GM19395 (cell line): ENCODE results near the gene WWOX.
"Not testable (repeated sequence)": the region's sequence is repeated elsewhere in the genome, so short reads cannot be mapped to it uniquely, and the experiment has no call there.

ENCODE experiments used
- ATAC-seq: cut with Tn5 transposase; IDR thresholded peaks from one replicate; pipeline ENCODE4 v1.9.1; 2021; ENCODE audit warnings: mild to moderate bottlenecking, moderate library complexity; ENCODE audit not compliant: unreplicated experiment

Gene WWOX

DNA sequence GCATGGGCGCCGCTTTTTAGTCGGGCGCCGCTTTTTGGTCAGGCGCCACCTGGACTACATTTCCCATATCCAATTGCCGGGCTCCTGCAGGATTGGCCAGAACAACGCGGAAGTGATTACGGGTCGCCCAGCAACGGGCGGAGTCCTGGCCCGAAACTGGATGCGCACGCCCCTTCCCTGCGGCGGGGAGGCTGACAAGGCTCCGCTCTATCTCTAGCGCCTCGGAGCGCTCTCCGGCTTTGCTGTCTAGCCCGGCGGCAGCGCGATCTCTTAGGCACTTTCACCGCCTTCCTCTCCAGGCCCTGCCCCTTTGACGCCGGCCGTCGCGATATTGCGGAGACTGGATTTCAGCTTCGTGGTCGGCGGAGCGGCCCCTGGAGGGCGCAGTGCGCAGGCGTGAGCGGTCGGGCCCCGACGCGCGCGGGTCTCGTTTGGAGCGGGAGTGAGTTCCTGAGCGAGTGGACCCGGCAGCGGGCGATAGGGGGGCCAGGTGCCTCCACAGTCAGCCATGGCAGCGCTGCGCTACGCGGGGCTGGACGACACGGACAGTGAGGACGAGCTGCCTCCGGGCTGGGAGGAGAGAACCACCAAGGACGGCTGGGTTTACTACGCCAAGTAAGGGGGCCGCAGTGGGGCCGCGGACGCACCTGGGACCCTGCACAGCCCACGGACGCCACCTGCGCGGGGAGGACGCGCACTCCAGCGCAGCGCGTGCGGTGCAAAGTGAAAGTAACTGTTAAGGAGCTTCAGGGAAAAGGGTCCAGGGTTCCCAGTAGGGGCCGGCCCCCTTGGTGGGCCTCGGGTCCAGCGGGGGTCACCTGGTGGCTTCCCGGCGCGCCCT is at the start of gene WWOX:
WWOX (plus strand) TSS at position 384 of the 841 bp plus-strand sequence.
- peak; percentile 95 for ATAC-seq

- ATAC-seq: no peak
Observed at GRCh38 chr16:78050734-78051400, 48.6 kb upstream of the WWOX start.

- no peak for ATAC-seq
Observed at GRCh38 chr16:78057803-78058564, 41.5 kb upstream of the WWOX start.

DNA sequence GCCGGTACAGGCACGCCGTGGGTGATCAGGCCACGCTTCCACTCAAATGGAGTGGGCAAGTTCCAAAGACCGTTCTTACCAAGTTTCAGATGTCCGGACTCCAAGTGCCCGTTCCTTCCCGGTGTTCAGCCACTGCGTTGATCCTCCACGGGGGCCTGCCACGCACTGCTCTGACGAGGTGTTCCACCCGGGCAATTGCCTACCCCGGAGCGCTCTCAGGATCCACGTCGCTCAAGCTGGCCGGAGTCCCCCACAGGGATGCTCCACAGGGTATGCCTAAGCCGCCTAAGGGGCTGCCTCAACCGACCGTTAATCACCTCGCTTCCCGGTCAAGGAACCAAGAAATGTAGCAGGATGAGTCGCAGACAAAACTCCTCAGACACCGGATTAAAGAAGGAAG is 39.6 kb upstream of the WWOX start:
- not testable (repeated sequence) for ATAC-seq

- ATAC-seq: no peak
Observed at GRCh38 chr16:78060295-78060694, 39.2 kb upstream of the WWOX start.

GRCh38 chr16:78060809-78061208 is 38.6 kb upstream of the WWOX start:
- ATAC-seq: no peak

DNA sequence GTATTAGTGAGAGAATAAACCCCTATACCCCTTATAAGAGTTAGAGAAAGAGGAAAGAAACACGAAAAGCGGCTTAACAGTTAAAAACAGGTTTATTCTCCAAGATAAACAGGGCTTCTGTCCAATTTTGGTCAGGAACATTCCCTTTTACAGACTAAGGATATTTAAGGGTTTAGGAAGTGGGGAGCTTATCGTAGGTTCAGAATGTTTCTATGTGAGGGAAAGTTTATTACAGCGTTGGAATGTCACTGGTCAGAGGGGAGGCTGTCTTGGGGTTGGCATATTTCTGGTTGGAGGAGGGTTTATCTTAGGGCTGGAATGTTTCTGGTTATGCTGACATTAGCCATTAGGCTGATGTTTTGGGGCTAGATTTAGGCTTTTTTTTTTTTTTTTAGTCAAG is 34.1 kb upstream of the WWOX start:
- ATAC-seq: no peak

DNA sequence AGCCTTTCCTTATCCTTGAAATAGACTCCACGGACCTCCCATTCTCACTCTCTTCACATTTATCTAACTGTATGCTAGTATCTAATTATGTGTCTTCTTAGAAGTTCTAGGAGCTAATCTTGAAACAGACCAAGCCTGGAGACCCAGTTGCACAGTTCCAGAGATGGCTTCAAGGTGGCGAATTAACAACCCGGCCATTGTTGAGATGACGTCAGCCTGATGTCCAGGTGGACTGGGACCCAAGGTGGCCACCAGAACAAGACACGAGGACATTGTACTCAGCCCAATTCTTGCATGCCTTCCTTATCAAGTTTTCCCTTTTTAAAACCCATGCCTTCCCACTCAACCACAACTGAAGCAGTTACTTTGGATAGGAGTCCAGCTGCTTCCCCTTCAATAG is 29.5 kb upstream of the WWOX start:
- ATAC-seq: no peak

GRCh38 chr16:78072275-78072674 is 27.2 kb upstream of the WWOX start:
- ATAC-seq: no peak

DNA sequence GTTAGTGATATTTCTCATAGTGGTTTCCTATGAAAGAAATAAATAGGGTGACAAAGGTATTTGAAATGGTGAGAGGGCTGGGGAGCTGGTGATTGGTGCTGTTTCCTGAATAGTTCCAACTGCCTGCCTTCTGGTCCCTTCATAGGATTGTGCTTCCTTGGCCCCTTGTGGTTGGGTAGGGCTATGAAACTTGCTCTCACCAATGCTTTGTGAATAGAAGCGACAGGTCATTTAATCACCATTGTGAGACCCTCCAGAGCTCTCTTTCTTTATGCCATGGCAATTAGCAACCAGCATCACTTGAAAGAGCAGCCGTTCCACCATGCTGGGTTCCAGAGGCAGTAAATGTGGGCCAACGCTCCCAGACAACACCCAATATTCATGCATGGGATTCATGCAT is 23.7 kb upstream of the WWOX start:
- no peak for ATAC-seq

DNA sequence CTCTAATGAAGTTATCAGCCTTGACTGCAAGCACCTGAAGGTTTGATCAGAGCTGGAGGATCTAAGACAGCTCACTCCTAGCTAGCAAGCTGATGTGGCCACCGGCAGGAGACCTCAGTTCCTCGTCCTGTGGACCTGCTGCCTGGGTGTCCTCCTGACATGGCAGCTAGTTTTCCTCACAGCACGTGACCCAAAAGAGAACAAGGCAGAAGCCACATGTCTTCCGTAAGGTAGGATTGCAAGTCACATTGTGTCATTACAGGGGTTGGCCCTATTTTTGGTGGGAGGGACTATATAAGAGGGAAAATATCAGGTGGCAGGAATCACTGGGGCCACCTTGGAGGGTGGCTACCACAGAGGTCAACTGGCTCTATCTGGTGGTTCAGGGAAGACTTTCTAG is 18.1 kb upstream of the WWOX start:
- ATAC-seq: no peak

GRCh38 chr16:78091419-78091818 is 8.0 kb upstream of the WWOX start:
- ATAC-seq: no peak

- no peak for ATAC-seq
Observed at GRCh38 chr16:78092758-78093157, 6.7 kb upstream of the WWOX start.

- no peak for ATAC-seq
Observed at GRCh38 chr16:78094166-78094565, 5.3 kb upstream of the WWOX start.

DNA sequence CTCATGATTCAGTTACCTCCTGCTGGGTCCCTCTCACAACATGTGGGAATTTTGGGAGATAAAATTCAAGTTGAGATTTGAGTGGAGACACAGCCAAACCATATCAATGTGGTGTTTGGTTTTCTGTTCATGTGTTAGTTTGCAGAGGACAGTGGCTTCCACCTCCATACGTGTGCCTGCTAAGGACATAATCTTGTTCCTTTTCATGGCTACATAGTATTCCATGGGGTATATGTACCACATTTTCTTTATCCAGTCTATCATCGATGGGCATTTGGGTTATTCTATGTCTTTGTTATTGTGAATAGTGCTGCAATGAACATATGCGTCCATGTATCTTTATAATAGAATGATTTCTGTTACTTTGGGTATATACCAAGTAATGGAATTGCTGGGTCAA is 4.5 kb upstream of the WWOX start:
- no peak for ATAC-seq

- ATAC-seq: no peak
Observed at GRCh38 chr16:78096386-78096785, 3.1 kb upstream of the WWOX start.

- ATAC-seq: no peak
Observed at GRCh38 chr16:78097548-78097947, 1.9 kb upstream of the WWOX start.

GRCh38 chr16:78098087-78098486 is 1.4 kb upstream of the WWOX start:
- no peak for ATAC-seq

DNA sequence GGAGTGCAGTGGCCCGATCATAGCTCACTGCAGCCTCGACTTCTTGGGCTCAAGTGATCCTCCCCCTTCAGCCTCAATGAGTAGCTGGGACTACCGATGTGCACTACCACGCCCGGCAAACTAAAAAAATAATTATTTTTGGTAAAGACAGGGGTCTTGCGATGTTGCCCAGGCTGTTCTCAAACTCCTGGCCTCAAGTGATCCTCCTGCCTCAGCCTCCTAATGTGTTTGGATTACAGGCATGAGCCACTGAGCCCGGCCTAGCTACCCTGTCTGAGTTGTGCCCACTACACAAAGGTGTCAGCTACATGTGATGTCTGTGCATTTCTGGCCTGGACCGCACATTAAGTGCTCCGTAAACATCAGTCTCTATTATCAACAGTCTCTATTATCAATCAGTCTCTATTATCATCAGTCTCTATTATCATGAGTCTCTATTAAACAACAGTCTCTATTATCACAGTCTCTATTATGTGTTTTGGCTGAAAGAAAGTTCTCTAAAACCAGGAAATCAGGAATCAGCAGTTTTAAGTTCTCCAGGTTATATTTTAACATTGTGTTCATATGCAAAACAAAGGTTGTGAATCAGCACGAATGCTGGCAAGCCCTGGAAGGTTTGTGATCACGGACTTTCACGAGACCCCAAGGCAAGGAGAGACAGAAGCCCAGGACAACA is 721 bp upstream of the WWOX start:
- ATAC-seq: no peak

- ATAC-seq: peak; percentile 40
Observed at GRCh38 chr16:78100112-78100467, 636 bp downstream of the WWOX start.

DNA sequence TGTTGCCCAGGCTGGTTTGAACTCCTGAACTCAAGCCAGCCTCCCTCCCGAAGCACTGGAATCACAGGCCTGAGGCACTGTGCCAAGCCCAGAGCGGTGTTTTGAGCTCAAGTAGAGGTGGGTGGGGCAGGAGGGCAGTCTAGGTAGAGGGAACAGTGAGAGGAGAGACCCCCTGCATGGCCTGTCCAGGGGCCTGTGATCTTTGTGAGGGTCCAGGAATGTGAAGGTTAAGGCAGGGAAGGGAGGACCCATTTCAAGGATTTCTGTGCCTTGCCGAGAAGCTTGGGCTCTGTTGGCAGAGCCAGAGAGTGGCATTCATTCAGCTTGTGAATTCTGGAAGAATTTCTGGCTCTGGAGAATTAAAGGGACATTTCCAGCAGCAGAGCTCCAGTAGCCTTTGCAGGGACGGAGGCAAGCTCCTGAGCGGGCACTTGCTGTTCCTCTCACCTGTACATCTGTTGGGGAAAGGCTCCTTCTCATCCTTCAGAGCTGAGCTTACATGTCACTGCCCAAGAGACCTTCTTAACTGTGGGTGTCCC is 2.7 kb downstream of the WWOX start:
- ATAC-seq: no peak
